ENCODE data around the gene PHF3. TPM values are rescaled to one million over a fixed set of nuclear protein-coding genes. Genes with fewer than 3 reads are reported as not detected.

The PHF3 gene
- total RNA-seq, 1 experiment from 2014 or later: 56.4 TPM

DNA sequence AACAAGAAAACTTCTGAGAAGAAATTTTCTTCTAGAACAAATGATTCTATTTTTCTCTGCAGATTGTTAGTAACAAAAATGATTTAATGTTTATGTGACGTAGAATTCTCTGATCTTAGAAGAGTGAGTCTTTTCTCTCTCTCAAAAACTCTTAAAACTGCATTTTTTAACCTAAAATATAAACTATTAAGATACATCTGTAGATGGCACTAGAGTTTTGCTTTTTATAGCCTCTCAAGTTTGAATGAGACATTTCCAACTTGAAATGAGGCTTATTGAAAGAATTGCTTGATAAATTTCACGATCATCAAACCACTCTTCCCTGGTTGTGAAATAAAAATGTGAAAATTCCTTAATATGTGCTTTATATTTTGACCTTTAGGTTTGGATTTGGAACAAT, 53.8 kb downstream of the PHF3 start:
- ChIA-PET POLR2A (no interaction called here), CTCF (no interaction called here)
- no peak for ATAC-seq
- no peak for DNase-seq (ENCODE audit: low spot score)
- Mint-ChIP-seq H3K4me1 (peaks cover 5% of the 10 kb centered on the region; the same call in 1 of the 2 replicates), H3K4me3 (no peak overlapping the region), H3K27ac (no peak overlapping the region), H3K9me3 (peaks cover 6% of the 10 kb centered on the region; the same call in 1 of the 2 replicates), H3K27me3 (ENCODE audit: low read depth) (no peaks in the 10 kb centered on the region), H3K36me3 (peaks cover 32% of the 10 kb centered on the region)
- TF ChIP-seq ATF1 (CRISPR knock-in tag; IDR thresholded peaks at IDR 0.05) (no peak), CREB1 (CRISPR knock-in tag; IDR thresholded peaks at IDR 0.05) (no peak), SMAD4 (CRISPR knock-in tag; IDR thresholded peaks at IDR 0.05) (no peak), ZNF396 (CRISPR knock-in tag; IDR thresholded peaks at IDR 0.05; ENCODE audit: borderline replicate concordance) (no peak)
- TF ChIP-seq, protein P1, sequence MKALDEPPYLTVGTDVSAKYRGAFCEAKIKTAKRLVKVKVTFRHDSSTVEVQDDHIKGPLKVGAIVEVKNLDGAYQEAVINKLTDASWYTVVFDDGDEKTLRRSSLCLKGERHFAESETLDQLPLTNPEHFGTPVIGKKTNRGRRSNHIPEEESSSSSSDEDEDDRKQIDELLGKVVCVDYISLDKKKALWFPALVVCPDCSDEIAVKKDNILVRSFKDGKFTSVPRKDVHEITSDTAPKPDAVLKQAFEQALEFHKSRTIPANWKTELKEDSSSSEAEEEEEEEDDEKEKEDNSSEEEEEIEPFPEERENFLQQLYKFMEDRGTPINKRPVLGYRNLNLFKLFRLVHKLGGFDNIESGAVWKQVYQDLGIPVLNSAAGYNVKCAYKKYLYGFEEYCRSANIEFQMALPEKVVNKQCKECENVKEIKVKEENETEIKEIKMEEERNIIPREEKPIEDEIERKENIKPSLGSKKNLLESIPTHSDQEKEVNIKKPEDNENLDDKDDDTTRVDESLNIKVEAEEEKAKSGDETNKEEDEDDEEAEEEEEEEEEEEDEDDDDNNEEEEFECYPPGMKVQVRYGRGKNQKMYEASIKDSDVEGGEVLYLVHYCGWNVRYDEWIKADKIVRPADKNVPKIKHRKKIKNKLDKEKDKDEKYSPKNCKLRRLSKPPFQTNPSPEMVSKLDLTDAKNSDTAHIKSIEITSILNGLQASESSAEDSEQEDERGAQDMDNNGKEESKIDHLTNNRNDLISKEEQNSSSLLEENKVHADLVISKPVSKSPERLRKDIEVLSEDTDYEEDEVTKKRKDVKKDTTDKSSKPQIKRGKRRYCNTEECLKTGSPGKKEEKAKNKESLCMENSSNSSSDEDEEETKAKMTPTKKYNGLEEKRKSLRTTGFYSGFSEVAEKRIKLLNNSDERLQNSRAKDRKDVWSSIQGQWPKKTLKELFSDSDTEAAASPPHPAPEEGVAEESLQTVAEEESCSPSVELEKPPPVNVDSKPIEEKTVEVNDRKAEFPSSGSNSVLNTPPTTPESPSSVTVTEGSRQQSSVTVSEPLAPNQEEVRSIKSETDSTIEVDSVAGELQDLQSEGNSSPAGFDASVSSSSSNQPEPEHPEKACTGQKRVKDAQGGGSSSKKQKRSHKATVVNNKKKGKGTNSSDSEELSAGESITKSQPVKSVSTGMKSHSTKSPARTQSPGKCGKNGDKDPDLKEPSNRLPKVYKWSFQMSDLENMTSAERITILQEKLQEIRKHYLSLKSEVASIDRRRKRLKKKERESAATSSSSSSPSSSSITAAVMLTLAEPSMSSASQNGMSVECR (CRISPR knock-in tag; IDR thresholded peaks at IDR 0.05; ENCODE audit: borderline replicate concordance): no peak

DNA sequence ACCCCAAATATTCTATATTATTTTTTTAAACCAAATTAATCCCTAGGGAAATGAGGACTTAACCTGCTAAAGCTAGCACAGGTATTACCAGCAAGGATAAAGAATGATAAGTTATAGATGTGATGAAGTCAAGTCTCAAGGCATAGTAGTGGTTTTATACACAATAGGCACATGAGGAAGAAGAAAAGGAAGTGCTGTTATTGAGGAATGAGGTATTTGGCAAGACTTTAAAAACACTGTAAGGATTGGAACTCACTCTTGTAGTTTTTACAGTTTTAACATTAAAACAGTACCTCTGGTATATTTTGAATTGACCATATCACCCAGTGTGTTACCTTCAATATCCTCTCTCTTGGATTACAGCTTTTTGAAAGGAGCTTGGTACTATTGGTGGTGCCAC, 54.6 kb downstream of the PHF3 start:
- ChIA-PET POLR2A (no interaction called here), CTCF (interaction anchor here (1.7 kb wide), 1 partner anchor 74 kb away, joined by 6 read pairs; no protein-coding TSS in a partner anchor)
- Mint-ChIP-seq H3K27ac (no peak overlapping the region), H3K36me3 (peaks cover 29% of the 10 kb centered on the region), H3K4me1 (peaks cover 5% of the 10 kb centered on the region; the same call in 1 of the 2 replicates), H3K9me3 (peaks cover 6% of the 10 kb centered on the region; the same call in 1 of the 2 replicates), H3K27me3 (ENCODE audit: low read depth) (no peaks in the 10 kb centered on the region), H3K4me3 (no peak overlapping the region)
- ATAC-seq (no peak), DNase-seq (ENCODE audit: low spot score) (no peak)
- no peak for TF ChIP-seq ZBTB21 (CRISPR knock-in tag; IDR thresholded peaks at IDR 0.05; ENCODE audit: borderline replicate concordance)
- TF ChIP-seq, protein P2, sequence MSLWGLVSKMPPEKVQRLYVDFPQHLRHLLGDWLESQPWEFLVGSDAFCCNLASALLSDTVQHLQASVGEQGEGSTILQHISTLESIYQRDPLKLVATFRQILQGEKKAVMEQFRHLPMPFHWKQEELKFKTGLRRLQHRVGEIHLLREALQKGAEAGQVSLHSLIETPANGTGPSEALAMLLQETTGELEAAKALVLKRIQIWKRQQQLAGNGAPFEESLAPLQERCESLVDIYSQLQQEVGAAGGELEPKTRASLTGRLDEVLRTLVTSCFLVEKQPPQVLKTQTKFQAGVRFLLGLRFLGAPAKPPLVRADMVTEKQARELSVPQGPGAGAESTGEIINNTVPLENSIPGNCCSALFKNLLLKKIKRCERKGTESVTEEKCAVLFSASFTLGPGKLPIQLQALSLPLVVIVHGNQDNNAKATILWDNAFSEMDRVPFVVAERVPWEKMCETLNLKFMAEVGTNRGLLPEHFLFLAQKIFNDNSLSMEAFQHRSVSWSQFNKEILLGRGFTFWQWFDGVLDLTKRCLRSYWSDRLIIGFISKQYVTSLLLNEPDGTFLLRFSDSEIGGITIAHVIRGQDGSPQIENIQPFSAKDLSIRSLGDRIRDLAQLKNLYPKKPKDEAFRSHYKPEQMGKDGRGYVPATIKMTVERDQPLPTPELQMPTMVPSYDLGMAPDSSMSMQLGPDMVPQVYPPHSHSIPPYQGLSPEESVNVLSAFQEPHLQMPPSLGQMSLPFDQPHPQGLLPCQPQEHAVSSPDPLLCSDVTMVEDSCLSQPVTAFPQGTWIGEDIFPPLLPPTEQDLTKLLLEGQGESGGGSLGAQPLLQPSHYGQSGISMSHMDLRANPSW (CRISPR knock-in tag; conservative IDR thresholded peaks at IDR 0.05; ENCODE audit: low read depth): no peak
- TF ChIP-seq MXD4 (CRISPR knock-in tag; IDR thresholded peaks at IDR 0.05; ENCODE audit: borderline replicate concordance): no peak
- TF ChIP-seq EMX1 (CRISPR knock-in tag; IDR thresholded peaks at IDR 0.05): no peak
- TF ChIP-seq, protein P3, sequence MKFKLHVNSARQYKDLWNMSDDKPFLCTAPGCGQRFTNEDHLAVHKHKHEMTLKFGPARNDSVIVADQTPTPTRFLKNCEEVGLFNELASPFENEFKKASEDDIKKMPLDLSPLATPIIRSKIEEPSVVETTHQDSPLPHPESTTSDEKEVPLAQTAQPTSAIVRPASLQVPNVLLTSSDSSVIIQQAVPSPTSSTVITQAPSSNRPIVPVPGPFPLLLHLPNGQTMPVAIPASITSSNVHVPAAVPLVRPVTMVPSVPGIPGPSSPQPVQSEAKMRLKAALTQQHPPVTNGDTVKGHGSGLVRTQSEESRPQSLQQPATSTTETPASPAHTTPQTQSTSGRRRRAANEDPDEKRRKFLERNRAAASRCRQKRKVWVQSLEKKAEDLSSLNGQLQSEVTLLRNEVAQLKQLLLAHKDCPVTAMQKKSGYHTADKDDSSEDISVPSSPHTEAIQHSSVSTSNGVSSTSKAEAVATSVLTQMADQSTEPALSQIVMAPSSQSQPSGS (CRISPR knock-in tag; IDR thresholded peaks at IDR 0.05; ENCODE audit: borderline replicate concordance, low read depth): no peak
- TF ChIP-seq CBFB (CRISPR knock-in tag; IDR thresholded peaks at IDR 0.05; ENCODE audit: low read depth): no peak
- TF ChIP-seq ZNF232 (CRISPR knock-in tag; IDR thresholded peaks at IDR 0.05): no peak

DNA sequence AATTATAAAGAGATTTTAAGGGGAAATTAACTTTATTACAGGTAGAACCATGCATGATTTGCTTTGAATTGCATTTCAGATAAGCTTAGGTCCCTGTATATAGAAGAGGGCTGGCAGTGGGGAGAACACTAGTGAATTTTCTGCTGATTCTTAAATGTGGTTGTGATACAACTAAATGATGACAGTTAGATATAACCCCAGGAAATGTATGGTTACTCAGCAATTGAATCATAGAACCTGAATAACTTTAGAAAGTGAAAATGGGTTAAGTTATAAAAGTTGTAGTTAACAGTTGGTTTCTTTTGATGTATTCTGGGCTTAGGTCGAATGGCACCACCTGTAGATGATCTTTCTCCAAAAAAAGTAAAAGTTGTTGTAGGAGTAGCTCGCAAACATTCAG, 70.1 kb downstream of the PHF3 start:
- Mint-ChIP-seq H3K27ac (no peak overlapping the region), H3K9me3 (no peaks in the 10 kb centered on the region), H3K36me3 (peaks cover 74% of the 10 kb centered on the region), H3K4me1 (no peaks in the 10 kb centered on the region), H3K4me3 (no peak overlapping the region), H3K27me3 (ENCODE audit: low read depth) (no peaks in the 10 kb centered on the region)
- DNase-seq (ENCODE audit: low spot score): no peak
- ATAC-seq: no peak
- TF ChIP-seq NR2C2 (CRISPR knock-in tag; IDR thresholded peaks at IDR 0.05) (no peak), KAT7 (CRISPR knock-in tag; IDR thresholded peaks at IDR 0.05; ENCODE audit: borderline replicate concordance) (no peak), ESRRA (CRISPR knock-in tag; IDR thresholded peaks at IDR 0.05; ENCODE audit: borderline replicate concordance) (no peak), JAZF1 (CRISPR knock-in tag; IDR thresholded peaks at IDR 0.05) (no peak)
- TF ChIP-seq, protein P4, sequence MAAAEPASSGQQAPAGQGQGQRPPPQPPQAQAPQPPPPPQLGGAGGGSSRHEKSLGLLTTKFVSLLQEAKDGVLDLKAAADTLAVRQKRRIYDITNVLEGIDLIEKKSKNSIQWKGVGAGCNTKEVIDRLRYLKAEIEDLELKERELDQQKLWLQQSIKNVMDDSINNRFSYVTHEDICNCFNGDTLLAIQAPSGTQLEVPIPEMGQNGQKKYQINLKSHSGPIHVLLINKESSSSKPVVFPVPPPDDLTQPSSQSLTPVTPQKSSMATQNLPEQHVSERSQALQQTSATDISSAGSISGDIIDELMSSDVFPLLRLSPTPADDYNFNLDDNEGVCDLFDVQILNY (CRISPR knock-in tag; IDR thresholded peaks at IDR 0.05): no peak
- TF ChIP-seq, protein P3 (CRISPR knock-in tag; IDR thresholded peaks at IDR 0.05; ENCODE audit: borderline replicate concordance, low read depth): no peak
- TF ChIP-seq, protein P5, sequence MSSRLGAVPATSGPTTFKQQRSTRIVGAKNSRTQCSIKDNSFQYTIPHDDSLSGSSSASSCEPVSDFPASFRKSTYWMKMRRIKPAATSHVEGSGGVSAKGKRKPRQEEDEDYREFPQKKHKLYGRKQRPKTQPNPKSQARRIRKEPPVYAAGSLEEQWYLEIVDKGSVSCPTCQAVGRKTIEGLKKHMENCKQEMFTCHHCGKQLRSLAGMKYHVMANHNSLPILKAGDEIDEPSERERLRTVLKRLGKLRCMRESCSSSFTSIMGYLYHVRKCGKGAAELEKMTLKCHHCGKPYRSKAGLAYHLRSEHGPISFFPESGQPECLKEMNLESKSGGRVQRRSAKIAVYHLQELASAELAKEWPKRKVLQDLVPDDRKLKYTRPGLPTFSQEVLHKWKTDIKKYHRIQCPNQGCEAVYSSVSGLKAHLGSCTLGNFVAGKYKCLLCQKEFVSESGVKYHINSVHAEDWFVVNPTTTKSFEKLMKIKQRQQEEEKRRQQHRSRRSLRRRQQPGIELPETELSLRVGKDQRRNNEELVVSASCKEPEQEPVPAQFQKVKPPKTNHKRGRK (CRISPR knock-in tag; IDR thresholded peaks at IDR 0.05; ENCODE audit: borderline replicate concordance): no peak
- ChIA-PET CTCF (no interaction called here), POLR2A (no interaction called here)
